Activated CD4-positive, alpha-beta memory T cell treated with anti-CD3 and anti-CD28 coated beads, Interleukin-2, amount 10 ng/mL, durations not matched to agents 7 days and 5 days (primary cell): ENCODE data around the gene JMJD8. TPM values are rescaled to one million over a fixed set of nuclear protein-coding genes. Genes with fewer than 3 reads are reported as not detected.
A peak's percentile ranks its signal among the peaks of the same experiment; 100 is the strongest.
"Not testable (repeated sequence)": the region's sequence is repeated elsewhere in the genome, so short reads cannot be mapped to it uniquely, and the experiment has no call there.

Source experiments
- CTCF ChIA-PET: fragments of 350-600 bp; sonication (Branson Sonifier 250); formaldehyde crosslinking; loops from one replicate; lab custom pipeline; 2021; ENCODE audit warnings: antibody characterized with exemption, inconsistent platforms; lab: Charles Lee
- POLR2A ChIA-PET: fragments of 350-600 bp; sonication (Branson Sonifier 250); formaldehyde crosslinking; loops from one replicate; lab custom pipeline; 2021; ENCODE audit warnings: antibody characterized with exemption; lab: Charles Lee
- DNase-seq: peaks from one replicate; pipeline ENCODE4 v3.0.0-alpha.2; 2020
- H3K27ac Mint-ChIP-seq: one replicate; pipeline ENCODE4 v1.8.0; 2021; ENCODE audit warnings: mild to moderate bottlenecking, mixed read lengths
- H3K27me3 Mint-ChIP-seq: one replicate; pipeline ENCODE4 v1.8.0; 2021; ENCODE audit warnings: mixed read lengths
- H3K36me3 Mint-ChIP-seq: one replicate; pipeline ENCODE4 v1.8.0; 2021; ENCODE audit warnings: low read depth, mixed read lengths
- H3K4me1 Mint-ChIP-seq: one replicate; pipeline ENCODE4 v1.8.0; 2021; ENCODE audit warnings: mixed read lengths
- H3K4me3 Mint-ChIP-seq: one replicate; pipeline ENCODE4 v1.8.0; 2021; ENCODE audit warnings: mild to moderate bottlenecking, mixed read lengths
- H3K9me3 Mint-ChIP-seq: one replicate; pipeline ENCODE4 v1.8.0; 2021; ENCODE audit warnings: mixed read lengths
- total RNA-seq, 2 experiments: library from RNA; stranded (reverse); gene quantifications; one replicate each; pipeline ENCODE4 v1.2.3, GENCODE V29; 2021

Gene JMJD8
- total RNA-seq, 2 experiments from 2014 or later, result 27.1 to 27.2 TPM

DNA sequence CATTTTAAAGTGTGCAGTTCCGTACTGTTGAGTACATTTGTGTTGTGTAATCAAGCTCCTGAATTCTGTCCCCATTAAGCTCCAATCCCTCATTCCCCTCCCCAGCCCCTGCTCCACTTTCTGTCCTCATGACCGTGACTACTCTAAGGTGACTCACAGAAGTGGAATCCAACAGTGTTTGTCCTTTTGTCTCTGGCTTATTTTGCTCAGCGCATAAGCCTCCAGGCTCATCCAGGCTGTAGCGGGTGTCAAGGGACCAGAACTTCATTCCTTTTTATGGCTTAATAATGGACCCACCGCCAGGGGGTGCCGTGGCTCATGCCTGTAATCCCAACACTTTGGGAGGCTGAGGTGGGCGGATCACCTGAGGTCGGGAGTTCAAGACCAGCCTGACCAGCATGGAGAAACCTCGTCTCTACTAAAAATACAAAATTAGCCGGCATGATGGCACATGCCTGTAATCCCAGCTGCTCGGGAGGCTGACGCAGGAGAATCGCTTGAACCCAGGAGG lies 28.7 kb upstream of the JMJD8 start:
- POLR2A ChIA-PET, result interaction anchor here (0.6 kb wide), 1 partner anchor 326 kb away, joined by 3 read pairs; no protein-coding TSS in a partner anchor

DNA sequence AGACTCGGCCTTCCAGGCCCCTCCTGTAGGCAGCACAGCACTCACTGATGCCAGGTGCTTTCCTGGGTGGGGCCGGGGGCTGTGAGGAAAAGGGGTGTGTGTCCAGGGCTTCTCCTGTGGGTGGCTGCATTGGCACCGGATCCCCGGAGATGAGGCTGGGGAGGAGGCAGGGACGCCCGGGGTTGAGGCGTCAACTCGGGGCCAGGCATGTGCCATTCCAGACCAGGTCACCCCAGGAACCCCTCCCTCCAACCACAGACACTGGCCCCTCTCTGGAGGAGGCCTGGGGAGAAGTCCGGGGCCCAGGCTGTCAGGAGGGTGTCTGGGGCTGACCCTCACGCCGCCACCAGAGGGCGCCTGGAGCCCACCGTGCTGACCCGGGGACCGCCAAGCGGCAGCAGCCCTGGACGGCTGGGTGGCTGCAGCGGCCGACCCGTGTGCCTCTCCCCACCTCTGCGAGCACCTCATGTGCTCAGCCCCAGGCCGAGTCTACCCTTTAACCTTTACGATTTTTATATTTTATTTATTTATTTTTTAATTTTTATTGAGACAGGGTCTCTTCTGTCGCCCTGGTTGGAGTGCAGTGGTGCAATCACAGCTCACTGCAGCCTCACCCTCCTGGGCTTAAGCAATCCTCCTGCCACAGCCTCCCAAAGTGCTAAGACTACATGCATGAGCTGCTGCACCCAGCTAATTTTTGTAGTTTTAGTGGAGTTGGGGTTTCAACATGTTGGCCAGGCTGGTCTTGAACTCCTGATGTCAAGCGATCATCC lies 27.6 kb upstream of the JMJD8 start:
- CTCF ChIA-PET, result interaction anchor here (0.7 to 2.6 kb wide), 16 partner anchors 8 to 391 kb away, joined by 3 to 23 read pairs (median 5); partner anchors contain the start of genes ANTKMT, CCDC78, CHTF18 and CIAO3
- Mint-ChIP-seq H3K4me3 (no peak overlapping the region), H3K27me3 (peaks cover 39% of the 10 kb centered on the region), H3K4me1 (peaks cover 4% of the 10 kb centered on the region), H3K27ac (no peak overlapping the region), H3K9me3 (no peaks in the 10 kb centered on the region), H3K36me3 (no peaks in the 10 kb centered on the region)
- POLR2A ChIA-PET, result no interaction called here
- DNase-seq, result peak; percentile 81

More for the DNA sequence above, 28.7 kb upstream of the JMJD8 start:
- peaks cover 31% of the 10 kb centered on the region for H3K27me3 Mint-ChIP-seq
- CTCF ChIA-PET, result interaction anchor here (0.7 to 2.6 kb wide), 15 partner anchors 9 to 390 kb away, joined by 3 to 23 read pairs (median 6); partner anchors contain the start of genes CCDC78, CHTF18, CIAO3 and HAGHL
- H3K27ac Mint-ChIP-seq, H3K9me3 Mint-ChIP-seq, H3K4me1 Mint-ChIP-seq, H3K36me3 Mint-ChIP-seq, H3K4me3 Mint-ChIP-seq: not testable (repeated sequence)
- peak; percentile 59 for DNase-seq

DNA sequence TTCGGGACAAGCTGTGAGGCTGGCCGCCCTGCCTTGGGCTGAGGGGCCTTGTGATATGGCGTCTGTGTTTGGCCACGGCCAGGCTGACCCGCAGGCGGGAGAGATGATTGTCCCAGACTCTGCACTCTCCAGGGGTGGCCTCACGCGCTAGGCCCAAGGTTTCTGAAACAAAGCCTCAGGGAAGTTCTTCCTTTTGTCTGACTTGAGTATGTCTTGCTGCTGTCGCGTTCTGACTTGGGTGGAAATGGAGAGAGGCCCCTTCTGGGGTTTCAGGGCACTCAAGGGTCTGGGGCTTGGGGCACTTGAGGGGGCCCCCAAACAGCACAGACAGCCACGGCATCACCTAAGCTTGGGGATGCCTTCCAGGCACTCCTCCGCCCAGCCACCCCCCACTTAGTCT lies 26.9 kb upstream of the JMJD8 start:
- H3K4me3 Mint-ChIP-seq, result no peak overlapping the region
- no peaks in the 10 kb centered on the region for H3K36me3 Mint-ChIP-seq
- peaks cover 4% of the 10 kb centered on the region for H3K4me1 Mint-ChIP-seq
- CTCF ChIA-PET, result interaction anchor here (1.1 to 1.9 kb wide), 4 partner anchors 12 to 77 kb away, joined by 3 to 10 read pairs (median 4); partner anchors contain the start of genes CHTF18, CIAO3 and RPUSD1
- no peak for DNase-seq
- H3K9me3 Mint-ChIP-seq, result no peaks in the 10 kb centered on the region
- POLR2A ChIA-PET, result no interaction called here
- H3K27me3 Mint-ChIP-seq, result peaks cover 41% of the 10 kb centered on the region
- no peak overlapping the region for H3K27ac Mint-ChIP-seq

DNA sequence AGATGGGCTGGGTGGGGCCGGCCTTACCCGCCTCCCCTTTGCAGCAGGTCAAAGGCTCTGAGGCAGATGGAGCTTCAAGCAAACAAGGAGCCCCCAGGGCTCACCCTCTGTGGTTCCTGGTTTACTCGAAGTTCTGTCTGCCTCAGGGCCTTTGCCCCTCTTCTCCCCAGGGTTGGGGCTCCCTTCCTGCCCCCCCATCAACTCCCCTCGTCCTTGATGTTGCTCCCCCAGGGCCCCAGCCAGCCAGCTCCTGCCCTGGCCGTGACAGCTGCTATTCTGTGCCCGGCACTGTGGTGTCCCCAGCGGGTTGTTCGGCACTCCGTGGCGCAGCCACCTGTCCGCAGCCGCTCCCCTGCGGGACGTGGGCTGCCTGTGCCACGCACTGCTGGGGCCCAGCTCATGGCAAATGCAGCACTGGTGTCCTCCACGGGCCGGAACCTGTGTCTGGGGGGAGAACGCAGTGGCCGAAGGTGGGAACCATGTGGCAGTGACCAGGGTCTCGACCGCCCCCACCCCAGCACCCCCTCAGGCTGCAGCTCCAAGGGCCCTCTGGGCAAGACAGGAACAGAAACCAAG lies 26.5 kb upstream of the JMJD8 start:
- no peak overlapping the region for H3K4me3 Mint-ChIP-seq
- peaks cover 37% of the 10 kb centered on the region for H3K27me3 Mint-ChIP-seq
- H3K9me3 Mint-ChIP-seq, result no peaks in the 10 kb centered on the region
- peaks cover 3% of the 10 kb centered on the region for H3K4me1 Mint-ChIP-seq
- CTCF ChIA-PET, result interaction anchor here (0.5 to 1.9 kb wide), 8 partner anchors 9 to 78 kb away, joined by 3 to 10 read pairs (median 4); partner anchors contain the start of genes ANTKMT, CHTF18, CIAO3 and RPUSD1
- POLR2A ChIA-PET, result no interaction called here
- H3K27ac Mint-ChIP-seq, result no peak overlapping the region
- H3K36me3 Mint-ChIP-seq, result no peaks in the 10 kb centered on the region
- DNase-seq, result no peak

DNA sequence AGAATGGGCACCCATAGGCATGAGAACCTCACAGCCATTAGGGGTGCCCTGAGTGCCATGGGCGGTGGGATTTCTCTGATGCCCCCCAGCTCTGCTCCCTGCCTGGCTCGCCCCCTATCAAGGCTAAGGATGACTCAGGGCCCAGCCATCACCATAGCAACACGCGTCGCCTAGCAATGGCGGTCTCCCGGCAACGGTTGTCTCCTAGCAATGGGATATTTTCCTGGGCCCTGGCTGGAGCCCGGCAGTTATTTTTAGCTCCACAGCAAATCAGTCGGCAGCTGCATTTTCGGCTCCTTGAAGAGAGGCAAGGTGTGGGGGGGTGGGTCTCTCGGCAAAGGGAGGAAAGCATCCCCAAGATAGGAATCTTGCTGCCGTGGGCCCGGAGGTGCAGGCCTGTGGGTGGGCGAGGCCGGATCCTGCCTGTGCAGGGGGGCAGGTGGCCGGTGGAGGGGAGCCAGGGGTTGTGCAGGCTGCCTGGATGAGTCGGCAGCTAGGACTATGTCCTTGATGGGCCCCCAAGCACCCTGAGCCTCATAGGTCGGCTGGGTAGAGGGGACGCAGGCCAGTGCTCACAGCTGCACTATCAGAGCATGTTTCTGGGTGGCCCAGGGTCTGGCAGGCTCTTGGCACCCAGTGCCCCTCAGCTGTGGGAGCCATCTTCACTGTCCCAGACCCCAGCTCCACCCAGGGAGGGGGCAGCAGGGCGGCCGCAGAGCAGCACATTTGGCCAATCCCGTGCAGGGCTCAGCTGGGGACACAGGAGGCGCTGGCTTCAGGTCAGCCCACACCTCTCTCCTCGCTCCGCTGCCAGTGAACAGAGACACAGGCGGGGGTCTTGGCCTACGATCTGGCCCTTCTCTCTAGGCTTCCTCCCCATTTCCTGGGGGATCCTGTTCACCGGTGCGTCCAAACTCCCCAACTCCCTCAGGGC lies 25.7 kb upstream of the JMJD8 start:
- Mint-ChIP-seq H3K27me3 (peaks cover 37% of the 10 kb centered on the region), H3K36me3 (no peaks in the 10 kb centered on the region), H3K4me3 (no peak overlapping the region), H3K9me3 (no peaks in the 10 kb centered on the region), H3K4me1 (peaks cover 3% of the 10 kb centered on the region), H3K27ac (no peak overlapping the region)
- no peak for DNase-seq
- POLR2A ChIA-PET, result interaction anchor here (1.1 kb wide), 1 partner anchor 18 kb away, joined by 3 read pairs; the partner anchor contains the start of gene HAGHL
- CTCF ChIA-PET, result interaction anchor here (0.5 to 1.5 kb wide), 8 partner anchors 10 to 348 kb away, joined by 3 to 5 read pairs (median 4); partner anchors contain the start of genes ANTKMT, CHTF18 and RPUSD1

DNA sequence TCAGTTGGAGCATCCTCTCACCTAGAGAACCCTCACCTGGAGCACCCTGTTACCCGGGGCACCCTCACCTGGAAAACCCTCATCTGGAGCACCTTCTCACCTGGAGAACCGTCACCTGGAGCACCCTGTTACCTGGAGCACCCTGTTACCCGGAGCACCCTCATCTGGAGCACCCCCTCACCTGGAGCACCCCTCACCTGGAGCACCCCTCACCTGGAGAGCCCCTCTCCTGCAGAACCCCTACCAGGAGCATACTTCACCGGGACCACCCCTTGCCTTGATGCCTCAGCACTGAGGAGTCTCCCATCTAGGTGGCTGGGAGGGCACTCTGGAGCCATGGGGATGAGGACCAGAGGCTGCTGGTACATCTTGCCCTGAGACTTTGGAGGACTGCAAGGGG lies 24.8 kb upstream of the JMJD8 start:
- Mint-ChIP-seq H3K9me3 (no peaks in the 10 kb centered on the region), H3K27ac (no peak overlapping the region), H3K36me3 (no peaks in the 10 kb centered on the region), H3K27me3 (peaks cover 39% of the 10 kb centered on the region), H3K4me3 (no peak overlapping the region), H3K4me1 (peaks cover 3% of the 10 kb centered on the region)
- DNase-seq, result no peak
- POLR2A ChIA-PET, result interaction anchor here (1.1 to 1.8 kb wide), 2 partner anchors 13 to 18 kb away, joined by 3 to 9 read pairs; partner anchors contain the start of gene HAGHL
- CTCF ChIA-PET, result interaction anchor here (1.0 kb wide), 1 partner anchor 349 kb away, joined by 4 read pairs; no protein-coding TSS in a partner anchor

DNA sequence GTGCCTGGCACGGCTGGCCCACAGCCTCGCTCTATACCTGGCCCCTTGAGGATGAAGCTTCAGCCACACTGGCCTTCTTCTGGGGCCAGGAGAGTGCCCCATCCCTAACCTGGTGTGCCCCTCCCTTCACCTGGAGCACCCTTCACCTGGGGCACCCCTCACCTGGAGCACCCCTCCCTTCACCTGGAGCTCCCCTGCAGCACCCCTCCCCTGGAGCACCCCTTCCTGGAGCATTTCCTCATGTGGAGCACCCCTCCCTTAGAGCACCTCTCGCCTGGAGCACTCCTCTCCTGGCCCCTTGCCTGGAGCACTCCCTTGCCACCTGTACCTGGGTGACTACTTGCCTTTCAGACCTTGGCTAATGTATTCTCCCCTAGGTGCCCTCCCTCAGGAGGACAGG lies 23.9 kb upstream of the JMJD8 start:
- Mint-ChIP-seq H3K4me3 (no peak overlapping the region), H3K4me1 (peaks cover 3% of the 10 kb centered on the region), H3K27me3 (peaks cover 41% of the 10 kb centered on the region), H3K9me3 (no peaks in the 10 kb centered on the region), H3K27ac (no peak overlapping the region), H3K36me3 (no peaks in the 10 kb centered on the region)
- ChIA-PET CTCF (no interaction called here), POLR2A (interaction anchor here (1.1 to 1.8 kb wide), 2 partner anchors 12 to 40 kb away, joined by 4 to 9 read pairs; partner anchors contain the start of gene RHOT2)
- no peak for DNase-seq

DNA sequence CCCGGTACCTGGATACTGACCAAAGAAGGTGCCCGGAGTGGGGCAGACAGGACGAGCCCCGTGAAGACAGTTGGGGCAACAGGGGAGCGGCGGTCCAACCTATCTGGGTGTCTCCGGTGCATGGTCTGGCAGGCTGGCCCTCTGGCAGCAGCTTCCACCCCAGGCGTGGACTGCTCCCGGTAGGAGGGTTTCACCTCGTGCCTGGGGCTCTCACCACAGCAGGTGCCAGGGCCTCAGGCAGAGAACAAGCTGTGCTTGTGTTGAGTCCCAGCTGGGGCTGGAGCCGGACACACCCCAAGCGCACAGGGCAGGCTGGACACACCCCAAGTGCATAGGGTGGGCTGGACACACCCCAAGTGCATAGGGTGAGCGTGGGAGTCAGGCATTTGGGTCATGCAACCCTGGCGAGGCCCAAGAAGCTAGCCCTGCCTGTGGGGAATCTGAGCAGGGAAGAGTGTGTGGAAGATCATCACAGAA lies 23.0 kb upstream of the JMJD8 start:
- DNase-seq, result no peak
- H3K27me3 Mint-ChIP-seq, result peaks cover 46% of the 10 kb centered on the region
- POLR2A ChIA-PET, result interaction anchor here (1.1 to 1.8 kb wide), 2 partner anchors 11 to 39 kb away, joined by 4 to 9 read pairs; partner anchors contain the start of gene RHOT2
- H3K4me3 Mint-ChIP-seq, result no peak overlapping the region
- no peaks in the 10 kb centered on the region for H3K4me1 Mint-ChIP-seq
- no peaks in the 10 kb centered on the region for H3K36me3 Mint-ChIP-seq
- no peak overlapping the region for H3K27ac Mint-ChIP-seq
- CTCF ChIA-PET, result interaction anchor here (1.3 to 1.4 kb wide), 2 partner anchors 9 to 29 kb away, joined by 3 read pairs; no protein-coding TSS in a partner anchor
- no peaks in the 10 kb centered on the region for H3K9me3 Mint-ChIP-seq

DNA sequence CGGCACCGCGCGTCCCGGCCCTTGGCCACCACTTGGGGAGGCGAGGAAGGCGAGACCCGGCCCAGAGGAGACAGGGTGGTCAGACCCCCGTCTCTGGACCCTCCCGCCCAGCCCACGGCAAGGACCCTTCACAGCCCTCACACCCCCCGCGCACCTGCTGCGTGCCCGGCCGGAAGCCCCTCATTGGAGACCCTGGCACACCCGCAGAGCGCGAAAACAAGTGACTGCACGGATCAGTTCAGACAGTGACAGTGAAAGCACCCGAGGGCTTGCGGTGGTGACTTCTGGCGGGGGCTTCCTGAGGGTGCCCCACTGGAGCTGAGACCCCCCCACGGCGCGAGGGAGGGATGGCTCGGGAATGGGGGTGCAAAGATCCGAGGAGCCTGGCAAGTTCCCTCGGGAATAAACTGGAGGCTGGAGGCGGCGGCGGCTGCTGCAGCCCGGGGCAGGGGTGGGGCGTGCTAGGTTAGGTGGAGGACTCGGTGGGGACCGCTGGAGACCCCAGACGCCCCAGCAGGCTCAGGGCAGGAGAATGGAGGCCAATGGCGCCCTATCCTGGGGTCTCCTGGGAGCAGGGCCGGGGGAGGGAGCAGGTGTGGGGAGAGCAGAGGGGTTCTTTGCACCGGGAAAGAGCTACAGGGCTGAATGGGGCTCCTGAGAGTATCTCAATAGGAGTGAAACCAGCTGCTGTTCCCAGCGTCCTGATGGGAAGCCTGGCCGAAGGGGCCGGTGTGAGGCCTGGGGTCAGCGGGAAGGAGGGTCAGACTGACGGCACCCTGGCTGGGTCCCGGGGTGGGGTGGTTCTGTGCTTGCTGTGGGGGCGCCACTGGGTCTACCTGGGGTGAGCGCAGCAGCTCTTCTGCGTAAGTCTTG lies 22.3 kb upstream of the JMJD8 start:
- Mint-ChIP-seq H3K27ac (no peak overlapping the region), H3K9me3 (no peaks in the 10 kb centered on the region), H3K4me1 (no peaks in the 10 kb centered on the region), H3K36me3 (no peaks in the 10 kb centered on the region), H3K27me3 (peaks cover 52% of the 10 kb centered on the region), H3K4me3 (no peak overlapping the region)
- CTCF ChIA-PET, result interaction anchor here (1.3 to 1.4 kb wide), 2 partner anchors 10 to 30 kb away, joined by 3 read pairs; no protein-coding TSS in a partner anchor
- no peak for DNase-seq
- POLR2A ChIA-PET, result interaction anchor here (1.1 kb wide), 1 partner anchor 38 kb away, joined by 4 read pairs; the partner anchor contains the start of gene RHOT2

DNA sequence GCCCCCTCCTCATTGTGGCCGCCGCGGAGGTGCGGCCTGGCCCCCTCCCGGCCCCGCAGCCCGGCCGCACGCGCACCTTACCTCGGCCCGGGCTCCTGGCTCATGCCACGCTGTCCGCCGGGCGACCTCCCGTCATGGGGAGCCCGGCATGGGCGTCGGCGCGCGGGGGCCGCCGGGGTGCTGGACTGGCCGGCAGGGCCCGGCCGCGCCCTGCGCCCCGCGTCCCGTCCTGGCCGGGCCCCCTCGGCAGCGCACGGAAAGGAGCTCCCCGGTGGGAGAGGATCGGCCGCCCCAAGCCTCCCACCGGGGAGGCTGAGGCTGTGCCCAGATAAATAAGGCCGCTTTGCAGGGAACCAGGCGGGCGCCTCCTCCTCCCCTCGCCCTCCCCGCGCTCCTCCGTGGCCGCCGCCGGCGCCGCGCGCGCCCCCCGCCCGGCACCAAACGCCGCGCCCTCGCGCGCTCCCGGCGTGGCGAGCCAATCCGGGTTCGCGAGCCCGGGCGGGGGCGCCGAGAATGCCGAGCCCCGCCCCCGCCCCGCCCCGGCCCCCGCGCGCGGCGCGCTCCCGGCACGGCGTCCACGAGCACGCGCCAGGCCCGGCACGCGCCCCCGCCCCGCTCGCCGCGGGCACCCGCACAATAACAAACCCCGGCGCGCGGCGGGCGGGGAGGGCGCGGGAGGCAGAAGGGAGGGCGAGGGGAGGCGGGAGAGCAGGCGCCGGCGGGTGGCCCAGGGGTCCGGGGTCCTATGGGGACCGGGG lies 21.5 kb upstream of the JMJD8 start, which contains the start of gene FBXL16:
TSS of gene FBXL16 (minus strand) at position 371 of the 758 bp plus-strand sequence. CDS start 8,396 bp downstream, outside the sequence.
- peak; percentile 31 for DNase-seq
- Mint-ChIP-seq H3K27me3 (peaks cover 57% of the 10 kb centered on the region), H3K27ac (no peak within 1 kb of the TSS), H3K9me3 (no peaks in the 10 kb centered on the region), H3K36me3 (no peaks in the 10 kb centered on the region), H3K4me3 (no peak within 1 kb of the TSS), H3K4me1 (no peaks in the 10 kb centered on the region)
- ChIA-PET POLR2A (interaction anchor here (0.8 kb wide), 1 partner anchor 10 kb away, joined by 4 read pairs; no protein-coding TSS in a partner anchor), CTCF (no interaction called here)
